H1 (cell line): ENCODE measurements around the gene GNAQ. TPM values are rescaled to one million over a fixed set of nuclear protein-coding genes. Genes with fewer than 3 reads are reported as not detected.

ENCODE experiments used
- BACH1 ChIP-seq: IDR thresholded peaks from 2 replicates; pipeline ENCODE4 v1.6.1; 2012; ENCODE audit warnings: low read length, improper control_type of control experiment
- CHD2 ChIP-seq: IDR thresholded peaks from 2 replicates; pipeline ENCODE4 v1.6.1; 2012; ENCODE audit warnings: low read length, improper control_type of control experiment
- CTCF ChIP-seq, 3 experiments: IDR thresholded peaks; 1 replicate in 2 of 3; 2 replicates in 1 of 3; pipeline versions ENCODE4 v1.5.1 to v1.6.1; 2011; ENCODE audit warnings: low read length in 3 of 3, mild to moderate bottlenecking in 3 of 3, inconsistent platforms in 2 of 3, low read depth in 1 of 3, moderate library complexity in 1 of 3; ENCODE audit not compliant: insufficient read depth in 1 of 3; ENCODE audit errors: control extremely low read depth in 1 of 3
- RBBP5 ChIP-seq: IDR thresholded peaks from 2 replicates; pipeline ENCODE4 v1.7.1; 2012; ENCODE audit warnings: low read depth, mild to moderate bottlenecking, inconsistent platforms, low read length, moderate library complexity, borderline replicate concordance
- SRF ChIP-seq: IDR thresholded peaks from 2 replicates; pipeline ENCODE4 v1.6.1; 2011; ENCODE audit warnings: mild to moderate bottlenecking, low read depth, low read length, moderate library complexity
- TAF1 ChIP-seq: IDR thresholded peaks from 2 replicates; pipeline ENCODE4 v1.6.1; 2011; ENCODE audit warnings: mild to moderate bottlenecking, low read depth, low read length
- polyA plus RNA-seq, 7 experiments: library from polyadenylated mRNA; depleted of rRNA in 3 of 7; stranded (reverse) in 5 of 7; unstranded in 2 of 7; fragments of >200 nt in 5 of 7; fragments of 200-250 nt in 2 of 7; gene quantifications; 1 replicate in 5 of 7; 2 replicates in 1 of 7; 4 replicates in 1 of 7; pipeline versions ENCODE4 v1.2.1 to v1.2.3, GENCODE V29; 2011 to 2013; ENCODE audit warnings: missing spikeins in 2 of 7, mixed read lengths in 2 of 7
- total RNA-seq: library from RNA; stranded (reverse); fragmentation: NEBNext Ultra II Directional; extraction: Animal tissue kit (Norgen Biotek cat#: 25700); gene quantifications from 2 replicates; pipeline ENCODE4 v1.2.1, GENCODE V29; 2021

GNAQ gene
- total and polyA plus RNA-seq, 2 of the 8 experiments (the other 6 are each of a cell fraction or from before 2014, with no cell fraction given) = 22.8 to 63.8 TPM

GRCh38 chr9:77731930-77732329 lies 299.7 kb downstream of the GNAQ start (continued):
- no peak for TF ChIP-seq CTCF (IDR thresholded peaks at IDR 0.05; ENCODE audit: control extremely low read depth in 1 of 3, insufficient read depth in 1 of 3, low read depth in 1 of 3, low read length in 3 of 3)
- no peak for TF ChIP-seq CHD2
- TF ChIP-seq TAF1 = no peak
- TF ChIP-seq BACH1 = no peak
- no peak for TF ChIP-seq RBBP5
- TF ChIP-seq SRF = no peak
